Retinal pigment epithelial cell (primary cell): ENCODE measurements around the gene MDN1.

Experiments
- DNase-seq: peaks from one replicate; pipeline ENCODE4 v3.0.0-alpha.2; 2010; ENCODE audit warnings: low read depth
- H3K4me3 ChIP-seq: 2 replicates; pipeline ENCODE4 v1.5.1; 2011; ENCODE audit warnings: mild to moderate bottlenecking, low read length, control low read depth, moderate library complexity
- CTCF ChIP-seq: conservative IDR thresholded peaks from 2 replicates; pipeline ENCODE4 v1.5.1; 2011; ENCODE audit warnings: low read depth, low read length, control low read depth, inconsistent platforms

Gene MDN1

DNA sequence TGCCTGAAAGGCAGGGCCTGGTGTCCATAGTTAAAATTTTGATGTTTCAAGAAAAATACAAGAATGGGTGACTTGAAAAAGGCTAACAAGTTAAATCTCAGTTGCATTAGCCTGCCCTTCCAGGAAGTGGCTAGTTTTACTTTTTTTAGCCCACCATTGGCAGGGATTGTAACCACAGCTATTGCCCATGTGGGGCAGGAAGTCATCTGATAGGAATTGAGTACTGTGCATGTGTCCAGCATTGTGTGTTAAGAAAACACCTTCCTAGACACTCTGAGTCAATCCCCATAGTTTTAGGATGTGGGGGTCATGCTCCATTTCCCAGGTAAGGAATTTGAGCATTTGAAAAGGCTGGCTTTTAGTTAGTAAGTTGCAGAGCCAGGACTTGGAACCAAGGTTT is 207.9 kb downstream of the MDN1 start:
- TF ChIP-seq CTCF, result no peak
- H3K4me3 ChIP-seq, result no peak overlapping the region
- no peak for DNase-seq

DNA sequence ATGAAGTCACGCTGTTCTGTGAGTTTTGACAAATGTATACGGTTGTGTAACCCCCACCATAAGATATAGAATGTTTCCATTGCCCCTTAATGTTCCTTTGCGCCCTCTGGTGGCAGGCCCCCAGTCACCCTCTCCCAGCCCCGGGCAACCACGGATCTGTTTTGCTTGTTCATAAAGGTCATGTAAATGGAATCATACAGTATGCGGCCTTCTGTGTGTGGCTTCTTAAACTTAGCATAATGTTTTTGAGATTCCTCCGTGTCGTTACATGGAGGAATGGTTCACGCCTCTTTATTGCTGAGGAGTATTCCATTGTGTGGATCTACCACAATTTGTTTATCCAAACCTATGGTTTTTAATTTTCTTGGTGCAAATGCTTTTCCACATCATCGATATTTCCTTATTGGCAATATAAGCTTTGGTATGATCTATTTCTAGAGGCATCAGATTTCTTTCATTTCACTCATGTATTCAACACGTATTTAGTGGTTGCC is 209.4 kb downstream of the MDN1 start:
- TF ChIP-seq CTCF, result peak; percentile 89
- H3K4me3 ChIP-seq, result no peak overlapping the region
- DNase-seq, result no peak

- DNase-seq, result no peak
- H3K4me3 ChIP-seq, result no peak overlapping the region
Measured at GRCh38 chr6:89605861-89606260, 213.7 kb downstream of the MDN1 start.

DNA sequence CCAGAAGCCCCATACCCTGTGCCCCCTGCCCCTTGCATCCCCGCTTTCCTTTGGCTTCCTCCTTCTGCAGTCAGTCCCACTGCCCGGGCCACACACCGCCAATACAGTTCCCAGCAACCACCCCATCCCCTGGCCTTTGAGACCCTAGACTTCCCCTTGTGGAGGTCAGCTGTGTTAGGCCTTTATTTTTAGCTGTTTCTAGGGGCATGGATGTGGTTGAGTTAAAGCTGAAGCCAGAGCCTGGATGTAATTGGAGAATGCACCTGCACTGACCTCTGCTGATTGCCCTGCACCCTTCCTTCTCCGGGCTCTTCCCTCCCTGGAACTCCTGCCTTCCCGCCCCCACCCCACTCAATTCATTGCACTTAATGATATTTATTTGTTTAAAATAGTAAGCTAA is 214.9 kb downstream of the MDN1 start:
- TF ChIP-seq CTCF, result no peak
- no peak for DNase-seq
- H3K4me3 ChIP-seq, result no peak overlapping the region

More at GRCh38 chr6:89605861-89606260, 213.7 kb downstream of the MDN1 start:
- no peak for TF ChIP-seq CTCF

DNA sequence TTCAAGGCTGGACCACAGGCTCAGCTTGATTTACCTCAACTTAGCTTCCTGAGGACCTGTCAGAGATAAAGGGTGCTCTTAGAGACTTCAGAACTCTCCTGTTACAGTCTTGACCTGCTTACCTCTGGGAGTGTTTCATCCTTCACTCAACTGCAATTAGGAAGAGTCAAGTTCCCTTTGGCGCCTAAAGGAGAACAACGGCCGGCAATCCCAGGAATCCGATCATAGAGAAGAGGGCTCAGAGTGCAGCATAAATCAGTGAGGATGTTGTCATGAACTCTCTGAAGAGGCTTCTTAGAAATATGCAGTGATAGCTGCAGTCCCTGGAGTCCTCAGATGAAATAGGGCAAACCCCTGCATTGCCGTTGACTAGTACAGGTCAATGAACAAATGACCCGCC is 217.4 kb downstream of the MDN1 start:
- TF ChIP-seq CTCF, result no peak
- no peak for DNase-seq
- H3K4me3 ChIP-seq, result no peak overlapping the region

- TF ChIP-seq CTCF, result no peak
- H3K4me3 ChIP-seq, result no peak overlapping the region
- DNase-seq, result no peak
Measured at GRCh38 chr6:89599727-89600126, 219.9 kb downstream of the MDN1 start.

- peak; percentile 50 for TF ChIP-seq CTCF
- H3K4me3 ChIP-seq, result no peak overlapping the region
- DNase-seq, result peak; percentile 61
Measured at GRCh38 chr6:89597988-89598387, 221.6 kb downstream of the MDN1 start.
